B cell (primary cell): ENCODE results near the gene BHLHE41.

ENCODE experiments used
- EZH2 ChIP-seq: IDR thresholded peaks from 2 replicates; pipeline ENCODE4 v1.6.1; 2012; ENCODE audit warnings: borderline replicate concordance, low read depth, mild to moderate bottlenecking, moderate library complexity, low read length; ENCODE audit not compliant: insufficient read depth, poor library complexity, severe bottlenecking
- TF ChIP-seq, protein P1 (sequence below): fragments of 200-600 bp; IDR thresholded peaks from one replicate; pipeline ENCODE4 v1.8.0; 2022; ENCODE audit warnings: antibody characterized with exemption, mild to moderate bottlenecking

DNA sequence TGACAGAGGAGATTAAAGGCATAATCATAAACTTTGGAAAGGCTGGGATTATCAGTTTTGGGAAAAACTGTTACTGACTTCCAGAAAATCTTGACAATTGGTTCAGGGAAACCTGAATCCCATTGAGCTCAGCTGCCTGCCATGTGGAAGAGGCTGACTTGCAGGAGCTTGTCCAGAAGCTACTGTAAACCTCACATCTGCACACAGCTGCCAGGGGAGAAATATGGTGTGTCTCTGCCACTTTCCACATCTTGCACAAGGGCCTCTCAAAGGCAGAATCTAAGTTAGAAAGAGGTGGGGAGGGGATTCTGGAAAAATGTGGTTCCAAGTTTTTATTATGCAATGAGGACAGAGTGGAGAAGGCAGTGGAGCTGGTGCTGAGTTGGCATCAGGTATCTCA lies 8.7 kb upstream of the BHLHE41 start:
- no peak for TF ChIP-seq EZH2
- TF ChIP-seq, protein P1, sequence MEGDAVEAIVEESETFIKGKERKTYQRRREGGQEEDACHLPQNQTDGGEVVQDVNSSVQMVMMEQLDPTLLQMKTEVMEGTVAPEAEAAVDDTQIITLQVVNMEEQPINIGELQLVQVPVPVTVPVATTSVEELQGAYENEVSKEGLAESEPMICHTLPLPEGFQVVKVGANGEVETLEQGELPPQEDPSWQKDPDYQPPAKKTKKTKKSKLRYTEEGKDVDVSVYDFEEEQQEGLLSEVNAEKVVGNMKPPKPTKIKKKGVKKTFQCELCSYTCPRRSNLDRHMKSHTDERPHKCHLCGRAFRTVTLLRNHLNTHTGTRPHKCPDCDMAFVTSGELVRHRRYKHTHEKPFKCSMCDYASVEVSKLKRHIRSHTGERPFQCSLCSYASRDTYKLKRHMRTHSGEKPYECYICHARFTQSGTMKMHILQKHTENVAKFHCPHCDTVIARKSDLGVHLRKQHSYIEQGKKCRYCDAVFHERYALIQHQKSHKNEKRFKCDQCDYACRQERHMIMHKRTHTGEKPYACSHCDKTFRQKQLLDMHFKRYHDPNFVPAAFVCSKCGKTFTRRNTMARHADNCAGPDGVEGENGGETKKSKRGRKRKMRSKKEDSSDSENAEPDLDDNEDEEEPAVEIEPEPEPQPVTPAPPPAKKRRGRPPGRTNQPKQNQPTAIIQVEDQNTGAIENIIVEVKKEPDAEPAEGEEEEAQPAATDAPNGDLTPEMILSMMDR = no peak
